ENCODE results near the gene NIN.

NIN gene

DNA sequence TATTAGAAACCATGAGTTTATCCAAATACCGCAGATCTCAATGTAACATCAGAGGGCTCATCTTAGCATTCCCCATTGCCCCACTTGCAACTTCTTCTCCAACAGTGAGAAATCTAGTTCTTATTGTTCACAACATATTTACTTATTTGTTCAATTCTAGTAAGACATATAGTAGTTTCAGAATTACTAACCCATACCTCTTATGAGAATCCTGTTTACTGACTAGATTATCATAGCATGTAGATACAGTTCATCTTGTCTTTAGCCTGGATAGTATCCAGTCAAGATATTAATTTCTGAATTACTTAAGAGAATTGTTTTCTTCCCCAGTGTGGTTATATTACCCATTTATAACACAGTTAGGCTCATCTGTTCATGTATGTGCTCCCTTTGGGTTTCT lies 80.6 kb downstream of the NIN start:
- Histone ChIP-seq H3K9me3 (ENCODE audit: low read length) (no peaks in the 10 kb centered on the region), H3K79me2 (ENCODE audit: insufficient read depth, low read length) (no peaks in the 10 kb centered on the region), H4K20me1 (ENCODE audit: insufficient read depth, low read length) (no peaks in the 10 kb centered on the region), H2AFZ (ENCODE audit: low read length) (no peak overlapping the region), H3K36me3 (ENCODE audit: insufficient read depth, low read length) (peaks cover 93% of the 10 kb centered on the region), H3K9ac (ENCODE audit: low read length) (no peak overlapping the region), H3K4me2 (ENCODE audit: low read length) (no peak overlapping the region), H3K27me3 (ENCODE audit: insufficient read depth, low read length) (no peaks in the 10 kb centered on the region), H3F3A (ENCODE audit: insufficient read depth, low read length) (no peaks in the 10 kb centered on the region), H3K4me1 (ENCODE audit: insufficient read depth, low read length, severe bottlenecking) (no peaks in the 10 kb centered on the region), H3K27ac (ENCODE audit: low read depth, low read length, poor library complexity, severe bottlenecking) (no peak overlapping the region), H3K9me2 (ENCODE audit: low read depth, low read length) (no peaks in the 10 kb centered on the region), H3K4me3 (ENCODE audit: low read depth, low read length, poor library complexity, severe bottlenecking) (no peak overlapping the region)
- TF ChIP-seq EZH2 (IDR thresholded peaks at IDR 0.05; ENCODE audit: borderline replicate concordance, low read length) (no peak), CTCF (IDR thresholded peaks at IDR 0.05; ENCODE audit: low read length) (no peak)

DNA sequence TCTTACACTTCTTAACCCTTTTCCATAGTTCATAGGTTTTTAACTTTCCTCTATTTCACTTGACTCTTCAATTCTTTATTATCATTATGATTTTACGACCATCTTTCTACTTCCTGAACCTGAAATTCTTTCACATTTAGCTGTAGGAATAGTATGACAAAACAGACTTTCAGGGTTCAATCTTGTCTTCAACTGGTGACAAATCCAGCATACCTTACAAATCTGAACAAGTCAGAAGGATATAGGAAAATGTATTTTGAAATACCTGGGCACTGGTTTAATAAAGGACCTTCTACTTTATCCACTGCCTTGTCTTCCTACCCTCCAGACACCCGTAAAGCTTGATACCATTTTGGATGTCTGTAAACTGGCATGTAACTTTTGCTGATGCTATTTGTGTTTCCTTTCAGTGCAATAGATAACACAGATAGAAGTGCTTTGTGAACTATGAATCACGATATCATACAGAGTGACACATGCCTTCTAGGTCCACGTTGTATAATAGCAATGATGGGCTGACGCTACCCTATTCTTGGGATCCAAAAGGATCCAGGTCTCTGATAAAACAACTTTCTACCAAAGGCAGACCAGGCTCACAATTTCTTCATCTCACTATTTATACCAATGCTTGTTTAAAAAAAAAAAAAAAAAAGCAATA lies 85.4 kb downstream of the NIN start:
- H3K79me2 ChIP-seq (ENCODE audit: insufficient read depth, low read length) = no peaks in the 10 kb centered on the region
- H3K4me2 ChIP-seq (ENCODE audit: low read length) = no peak overlapping the region
- no peaks in the 10 kb centered on the region for H3K9me2 ChIP-seq (ENCODE audit: low read depth, low read length)
- H3K27ac ChIP-seq (ENCODE audit: low read depth, low read length, poor library complexity, severe bottlenecking) = no peak overlapping the region
- no peaks in the 10 kb centered on the region for H3K4me1 ChIP-seq (ENCODE audit: insufficient read depth, low read length, severe bottlenecking)
- peaks cover 93% of the 10 kb centered on the region for H3K36me3 ChIP-seq (ENCODE audit: insufficient read depth, low read length)
- H3K27me3 ChIP-seq (ENCODE audit: insufficient read depth, low read length) = no peaks in the 10 kb centered on the region
- no peaks in the 10 kb centered on the region for H3F3A ChIP-seq (ENCODE audit: insufficient read depth, low read length)
- H3K9ac ChIP-seq (ENCODE audit: low read length) = no peak overlapping the region
- H3K9me3 ChIP-seq (ENCODE audit: low read length) = no peaks in the 10 kb centered on the region
- no peak for TF ChIP-seq EZH2 (IDR thresholded peaks at IDR 0.05; ENCODE audit: borderline replicate concordance, low read length)
- TF ChIP-seq CTCF (IDR thresholded peaks at IDR 0.05; ENCODE audit: low read length) = no peak
- no peak overlapping the region for H3K4me3 ChIP-seq (ENCODE audit: low read depth, low read length, poor library complexity, severe bottlenecking)
- H4K20me1 ChIP-seq (ENCODE audit: insufficient read depth, low read length) = no peaks in the 10 kb centered on the region
- no peak overlapping the region for H2AFZ ChIP-seq (ENCODE audit: low read length)

- TF ChIP-seq EZH2 (IDR thresholded peaks at IDR 0.05; ENCODE audit: borderline replicate concordance, low read length) (no peak), CTCF (IDR thresholded peaks at IDR 0.05; ENCODE audit: low read length) (no peak)
- H2AFZ ChIP-seq (ENCODE audit: low read length) = no peak overlapping the region
- H3K36me3 ChIP-seq (ENCODE audit: insufficient read depth, low read length) = peaks cover 90% of the 10 kb centered on the region
- H3K9me2 ChIP-seq (ENCODE audit: low read depth, low read length) = no peaks in the 10 kb centered on the region
- H3K27ac ChIP-seq (ENCODE audit: low read depth, low read length, poor library complexity, severe bottlenecking) = no peak overlapping the region
- no peak overlapping the region for H3K4me2 ChIP-seq (ENCODE audit: low read length)
- no peaks in the 10 kb centered on the region for H4K20me1 ChIP-seq (ENCODE audit: insufficient read depth, low read length)
- H3K79me2 ChIP-seq (ENCODE audit: insufficient read depth, low read length) = no peaks in the 10 kb centered on the region
- H3K27me3 ChIP-seq (ENCODE audit: insufficient read depth, low read length) = no peaks in the 10 kb centered on the region
- H3K4me1 ChIP-seq (ENCODE audit: insufficient read depth, low read length, severe bottlenecking) = peaks cover 3% of the 10 kb centered on the region
- H3K9me3 ChIP-seq (ENCODE audit: low read length) = no peaks in the 10 kb centered on the region
- no peak overlapping the region for H3K4me3 ChIP-seq (ENCODE audit: low read depth, low read length, poor library complexity, severe bottlenecking)
- no peak overlapping the region for H3K9ac ChIP-seq (ENCODE audit: low read length)
- no peaks in the 10 kb centered on the region for H3F3A ChIP-seq (ENCODE audit: insufficient read depth, low read length)
These were observed 86.7 kb downstream of the NIN start for GRCh38 chr14:50744231-50744630.

All from OCI-LY1 (cell line).